Ovary (tissue), 3 donors: ENCODE measurements around the gene ADCK1.

Experiments used
- CTCF ChIP-seq, 3 donors: fragments of 450-650 bp in 2 of 3; fragments of 200-600 bp in 1 of 3; IDR thresholded peaks; one replicate each; pipeline versions ENCODE4 v1.5.1 to v1.8.0; 2016 to 2022; ENCODE audit warnings: antibody characterized with exemption in 3 of 3, mild to moderate bottlenecking in 1 of 3
- POLR2A ChIP-seq: fragments of 450-650 bp; IDR thresholded peaks from one replicate; pipeline ENCODE4 v1.6.1; 2017; ENCODE audit warnings: antibody characterized with exemption, mild to moderate bottlenecking, moderate library complexity
- donor health status: DM: no; HTN: no; CAD: no.

- TF ChIP-seq CTCF (IDR thresholded peaks at IDR 0.05) (no peak), POLR2A (no peak)
These were observed 173.3 kb downstream of the ADCK1 start for GRCh38 chr14:77973246-77973645.
